HG03039 (cell line): ENCODE measurements around the gene CLEC2D.
"Not testable (repeated sequence)": the region's sequence is repeated elsewhere in the genome, so short reads cannot be mapped to it uniquely, and the experiment has no call there.

Experiments
- ATAC-seq: cut with Tn5 transposase; IDR thresholded peaks from one replicate; pipeline ENCODE4 v1.9.1; 2021; ENCODE audit warnings: mild to moderate bottlenecking, moderate library complexity; ENCODE audit not compliant: unreplicated experiment

Gene CLEC2D

GRCh38 chr12:9669534-9669933 is at the start of gene CLEC2D:
CLEC2D (plus strand) TSS chr12:9669713; CDS start chr12:9669735, 22 bp downstream.
- peak; percentile 36 for ATAC-seq

DNA sequence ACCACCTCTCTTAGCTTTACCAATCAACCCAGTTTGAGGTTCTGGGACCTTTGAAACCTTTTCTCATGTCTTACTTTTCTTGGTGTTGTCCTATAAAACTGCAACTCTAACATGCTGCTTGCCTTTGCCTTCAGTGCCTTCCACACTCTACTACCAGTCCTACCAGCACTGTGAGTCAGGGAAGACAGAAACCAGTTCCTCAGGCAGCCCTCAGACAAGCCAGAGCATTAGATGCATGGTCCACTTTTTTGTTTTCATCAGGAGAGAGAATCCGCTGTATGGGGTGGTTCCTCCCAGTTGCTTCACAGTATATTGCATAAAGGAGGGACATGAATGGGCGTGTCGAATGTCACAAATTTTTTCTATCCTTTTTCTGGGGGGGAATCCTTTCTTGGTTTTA is 44.5 kb upstream of the CLEC2D start:
- ATAC-seq, result no peak

GRCh38 chr12:9626291-9626690 is 43.2 kb upstream of the CLEC2D start:
- no peak for ATAC-seq

- ATAC-seq, result no peak
Observed at GRCh38 chr12:9626821-9627220, 42.7 kb upstream of the CLEC2D start.

- no peak for ATAC-seq
Observed at GRCh38 chr12:9632766-9633165, 36.7 kb upstream of the CLEC2D start.

DNA sequence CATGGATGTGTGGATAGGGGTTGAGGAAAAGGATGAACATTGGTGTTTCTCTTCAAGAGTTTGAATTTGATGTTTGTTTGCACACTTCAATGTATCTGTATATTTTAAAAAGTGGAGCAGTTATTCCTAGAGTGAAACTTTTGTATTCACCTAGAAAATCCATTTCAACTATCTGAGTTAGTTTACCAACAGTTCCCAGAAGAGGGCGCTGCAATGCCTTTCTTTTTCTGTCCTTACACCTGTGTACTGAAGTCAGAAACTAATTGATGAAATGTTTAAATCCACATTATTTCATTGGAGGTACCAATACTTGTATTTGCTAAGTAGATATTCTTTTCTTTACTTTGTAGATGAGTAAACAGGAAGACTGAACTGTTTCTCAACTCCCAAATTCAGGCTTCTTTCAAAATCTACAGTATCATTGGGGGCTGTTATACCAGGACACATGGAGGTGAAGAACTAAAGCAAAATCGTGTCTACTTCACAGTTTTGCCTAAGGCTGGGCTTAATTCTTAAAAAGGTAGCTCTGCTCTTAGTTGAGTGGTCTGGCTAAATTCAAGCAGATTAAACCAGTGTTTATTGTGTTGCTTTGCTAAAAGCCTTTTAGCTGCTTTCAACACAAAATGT is 35.2 kb upstream of the CLEC2D start:
- no peak for ATAC-seq

GRCh38 chr12:9634969-9635754 is 34.4 kb upstream of the CLEC2D start:
- no peak for ATAC-seq

- no peak for ATAC-seq
Observed at GRCh38 chr12:9636150-9636850, 33.2 kb upstream of the CLEC2D start.

GRCh38 chr12:9636851-9637206 is 32.7 kb upstream of the CLEC2D start:
- ATAC-seq, result no peak

- ATAC-seq, result no peak
Observed at GRCh38 chr12:9640024-9640423, 29.5 kb upstream of the CLEC2D start.

DNA sequence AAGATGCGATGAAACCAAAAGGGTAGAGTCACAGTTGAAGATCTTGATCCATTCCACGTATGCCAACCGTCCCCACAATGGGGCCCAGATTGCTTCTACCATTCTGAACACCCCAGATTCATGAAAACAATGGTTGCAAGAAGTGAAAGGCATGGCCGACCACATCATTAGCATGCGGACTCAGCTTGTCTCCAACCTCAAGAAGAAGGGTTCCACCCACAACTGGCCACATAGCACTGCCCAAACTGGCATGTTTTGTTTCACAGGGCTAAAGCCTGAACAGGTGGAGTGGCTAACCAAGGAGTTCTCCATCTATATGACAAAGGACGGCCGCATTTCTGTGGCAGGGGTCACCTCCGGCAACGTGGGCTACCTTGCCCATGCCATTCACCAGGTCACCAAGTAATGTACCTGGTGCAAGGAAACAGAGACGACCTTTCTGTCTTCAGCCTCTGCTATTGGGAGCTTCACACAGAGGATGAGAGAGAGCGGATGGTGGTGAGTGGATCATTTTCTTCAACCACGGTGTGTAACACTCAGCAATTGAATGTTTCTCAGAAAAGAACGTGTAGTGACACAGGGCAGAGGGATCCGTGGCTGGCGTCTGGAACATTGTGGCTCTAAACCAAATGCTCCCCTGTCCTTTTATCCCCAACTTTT is 26.8 kb upstream of the CLEC2D start:
- ATAC-seq, result no peak

DNA sequence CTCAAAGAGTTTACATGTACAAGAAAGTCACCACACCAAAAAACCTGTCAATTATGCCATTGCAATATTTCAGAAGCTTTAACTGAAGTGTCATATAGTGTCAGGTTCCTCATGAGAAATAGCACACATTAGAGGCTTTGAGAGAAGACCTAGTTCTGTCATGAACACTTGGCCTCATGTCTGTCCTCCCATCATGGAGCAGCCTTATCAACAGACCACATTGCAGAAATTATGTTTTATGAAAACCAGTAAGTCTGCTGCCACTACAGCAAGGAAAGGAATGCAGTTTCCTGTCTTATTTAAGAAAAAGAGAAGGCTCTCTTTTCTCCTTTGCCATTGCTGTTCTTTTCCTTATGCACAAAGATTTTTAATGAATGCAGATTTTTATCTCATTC is 26.2 kb upstream of the CLEC2D start:
- ATAC-seq, result no peak

GRCh38 chr12:9644985-9645551 is 24.4 kb upstream of the CLEC2D start:
- ATAC-seq, result not testable (repeated sequence)

DNA sequence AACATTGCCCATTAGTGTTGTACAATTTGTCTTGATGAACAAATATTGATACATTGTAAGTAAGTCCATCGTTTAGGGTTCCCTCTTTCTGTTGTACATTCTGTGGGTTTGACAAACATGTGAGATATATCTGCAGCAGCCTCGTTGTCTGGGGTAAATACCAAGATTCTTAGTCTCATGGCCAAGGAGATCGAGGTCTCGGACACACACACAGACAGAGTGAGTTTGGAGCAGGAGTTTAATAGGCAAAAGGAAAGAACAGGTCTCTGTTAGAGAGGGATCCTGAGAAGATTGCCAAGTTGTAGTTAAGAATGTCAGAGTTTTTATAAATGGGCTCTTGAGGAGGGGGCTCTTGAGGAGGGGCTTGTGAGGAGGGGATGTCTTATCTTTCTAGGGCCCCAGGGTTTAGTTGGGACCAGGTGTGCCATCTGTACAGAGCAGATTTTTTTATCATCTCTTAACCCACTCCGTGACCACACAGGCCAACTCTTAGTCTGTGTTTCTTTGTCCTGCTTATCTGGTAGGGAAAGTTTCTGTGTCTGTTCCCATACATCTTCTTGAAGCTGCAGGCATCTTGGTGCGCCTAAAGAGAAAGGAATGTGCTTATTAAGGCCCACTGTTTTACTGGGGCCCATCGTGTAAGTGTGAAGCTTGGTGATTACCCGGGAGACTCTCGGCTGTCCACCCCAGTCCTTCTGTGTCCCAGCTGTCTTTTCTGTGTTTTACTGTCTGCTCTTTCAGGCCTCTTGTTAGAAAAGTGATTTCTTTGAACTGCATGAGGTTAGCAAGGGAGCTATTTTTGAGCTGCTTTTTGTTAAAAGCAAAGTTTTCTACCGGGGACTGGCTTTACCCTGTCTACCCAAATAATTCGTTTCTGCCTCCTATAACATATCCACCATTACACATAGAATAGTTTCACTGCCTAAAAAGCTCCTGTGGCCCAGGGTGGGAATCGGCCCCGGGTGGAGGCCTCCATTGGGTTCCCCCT is 22.4 kb upstream of the CLEC2D start:
- no peak for ATAC-seq

DNA sequence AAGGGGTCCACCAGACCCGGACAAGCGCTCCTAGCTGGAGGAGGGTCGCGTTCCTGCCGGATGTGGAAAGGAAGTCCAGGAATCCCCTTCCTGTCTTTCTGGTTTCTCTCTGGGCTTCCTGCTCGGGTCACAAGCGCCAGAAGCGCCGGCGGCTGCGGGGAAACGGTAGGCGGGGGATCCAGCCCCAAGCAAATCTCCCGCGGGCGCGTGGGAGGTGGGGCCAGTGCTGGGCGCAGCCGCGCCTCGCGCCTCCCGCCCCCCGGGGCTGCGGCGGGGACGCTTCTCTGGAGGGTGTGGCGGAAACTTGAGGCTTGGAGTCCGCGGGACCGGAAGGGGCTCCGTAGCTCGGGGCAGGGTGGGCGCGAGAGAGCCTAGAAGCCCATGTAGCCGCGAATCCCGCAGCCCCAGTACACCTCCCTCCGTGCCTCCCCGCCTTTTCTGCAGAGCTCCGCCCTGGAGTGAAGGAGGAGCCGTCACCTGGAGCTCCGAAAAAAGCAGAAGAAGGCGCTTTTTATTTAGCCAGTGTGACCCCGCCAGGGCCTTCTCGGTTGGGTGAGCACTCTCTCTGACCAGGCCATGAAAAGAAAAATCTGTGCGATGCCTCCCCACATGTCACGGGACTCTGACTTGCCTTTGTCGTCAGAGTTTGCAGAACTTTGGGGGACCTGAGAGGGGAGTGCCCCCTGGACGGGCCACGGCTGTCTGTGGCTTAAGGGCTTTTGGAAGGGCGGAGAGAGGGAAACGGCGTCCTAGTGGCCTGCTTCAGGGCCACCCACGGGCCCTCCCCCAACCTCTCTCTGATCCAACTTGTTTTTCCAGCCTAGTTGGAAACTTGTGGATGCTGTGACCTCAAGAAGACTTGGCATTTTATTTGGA is 21.4 kb upstream of the CLEC2D start:
- peak; percentile 68 for ATAC-seq

GRCh38 chr12:9648701-9649531 is 20.6 kb upstream of the CLEC2D start:
- ATAC-seq, result no peak

GRCh38 chr12:9649532-9649940 is 20.0 kb upstream of the CLEC2D start:
- ATAC-seq, result no peak

DNA sequence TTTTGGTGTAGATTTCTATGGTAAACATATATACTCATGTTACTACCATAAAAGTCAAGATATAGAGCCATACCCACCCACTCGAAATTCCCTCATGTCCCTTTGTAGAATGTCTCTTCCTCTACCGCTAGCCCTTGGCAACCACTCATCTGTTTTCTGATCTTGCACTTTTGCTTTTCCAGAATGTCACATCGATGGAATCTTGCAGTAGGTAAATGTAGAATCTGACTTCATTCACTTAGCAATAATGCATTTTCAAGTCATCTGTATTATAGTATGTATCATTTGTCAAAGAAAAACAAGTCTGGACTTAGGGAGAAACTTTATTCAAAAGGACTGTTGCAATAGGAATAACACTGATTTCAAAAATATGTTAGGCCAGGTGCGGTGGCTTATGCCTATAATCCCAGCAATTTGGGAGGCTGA is 19.3 kb upstream of the CLEC2D start:
- ATAC-seq, result no peak
